ENCODE results near the gene RHEX.
A peak's percentile ranks its signal among the peaks of the same experiment; 100 is the strongest.

RHEX gene

DNA sequence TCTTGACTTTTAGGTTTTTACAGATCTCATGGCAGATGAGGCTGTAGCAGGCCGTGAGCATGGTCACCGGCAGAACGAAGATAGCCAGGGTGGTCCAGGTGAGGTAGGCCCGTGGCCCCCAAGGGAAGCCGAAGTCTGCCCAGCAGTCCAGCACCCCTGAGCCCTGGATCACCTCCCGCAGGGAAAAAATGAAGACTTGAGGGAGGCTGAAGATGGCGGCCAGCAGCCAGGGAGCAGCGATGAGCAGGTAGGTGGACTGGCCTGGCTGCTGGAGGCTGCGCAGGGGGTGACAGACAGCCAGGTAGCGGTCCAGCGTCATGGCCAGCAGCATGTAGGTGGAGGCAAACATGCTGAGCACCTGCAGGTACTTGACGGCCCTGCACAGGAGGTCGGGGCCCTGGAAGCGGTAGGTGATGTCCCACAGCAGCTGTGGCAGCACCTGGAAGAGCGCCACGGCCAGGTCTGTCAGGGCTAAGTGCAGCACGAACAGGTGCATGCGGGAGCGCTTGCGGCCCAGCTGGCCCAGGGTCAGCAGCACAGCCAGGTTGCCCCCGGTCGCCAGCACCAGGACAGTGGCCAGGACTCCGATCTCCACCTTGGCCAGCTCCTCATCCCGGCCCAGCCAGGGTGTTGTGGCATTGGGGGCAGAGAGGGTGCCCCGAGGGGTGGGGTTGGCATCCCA lies 63.4 kb downstream of the RHEX start:
- no peak for DNase-seq (ENCODE audit: low read depth in 2 of 2)

GRCh38 chr1:206116873-206117150 lies 63.8 kb downstream of the RHEX start:
- no peak for DNase-seq (ENCODE audit: low read depth in 2 of 2)

DNA sequence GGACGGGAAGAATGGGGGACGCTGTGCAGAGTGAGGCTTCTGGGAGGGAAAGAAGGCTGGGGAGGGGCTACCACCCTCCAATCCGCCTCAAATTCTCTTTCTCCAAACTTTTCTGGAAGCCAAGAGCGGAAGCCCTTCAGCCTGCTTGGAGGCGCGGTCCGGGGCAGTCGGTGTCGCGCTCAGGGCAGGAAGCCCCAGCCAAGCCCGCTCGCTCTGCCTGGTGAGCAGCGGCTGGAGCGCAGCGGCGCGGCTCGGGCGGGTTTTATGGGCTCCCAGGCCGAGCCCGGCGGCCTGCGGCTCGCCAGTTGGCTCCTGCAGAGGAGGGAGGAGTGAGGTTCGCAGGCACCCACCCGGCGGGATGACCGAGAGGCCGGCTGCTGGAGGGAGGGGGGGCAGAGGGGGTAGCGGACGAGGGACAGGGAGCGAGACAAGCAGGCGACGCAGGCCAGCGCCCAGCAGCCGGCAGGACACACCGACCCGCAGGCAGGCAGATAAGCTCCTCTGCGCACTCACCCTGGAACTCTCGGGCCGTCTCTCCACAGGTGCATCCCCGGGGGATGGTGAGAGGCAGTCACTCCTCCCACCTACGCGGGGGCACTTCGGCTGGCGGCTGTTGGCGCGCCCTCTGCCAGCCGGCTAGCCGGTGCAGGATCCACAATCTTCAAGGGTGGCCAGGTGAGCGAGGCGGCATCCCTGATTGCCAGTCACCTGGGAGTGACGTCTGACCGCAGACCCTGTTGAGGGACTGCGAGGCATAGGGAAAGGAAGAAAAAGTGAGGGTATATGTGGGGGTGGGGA lies 64.4 kb downstream of the RHEX start, which contains the start of gene AVPR1B:
TSS of gene AVPR1B (minus strand) at position 238 of the 798 bp plus-strand sequence. CDS start 498 bp downstream, outside the sequence.
- DNase-seq (ENCODE audit: low read depth in 2 of 2), result peak; percentile 16 to 19

- no peak for DNase-seq (ENCODE audit: low read depth in 2 of 2)
These were observed 67.4 kb downstream of the RHEX start for GRCh38 chr1:206120406-206120805.

GRCh38 chr1:206121269-206121668 lies 68.3 kb downstream of the RHEX start:
- no peak for DNase-seq (ENCODE audit: low read depth in 2 of 2)

DNA sequence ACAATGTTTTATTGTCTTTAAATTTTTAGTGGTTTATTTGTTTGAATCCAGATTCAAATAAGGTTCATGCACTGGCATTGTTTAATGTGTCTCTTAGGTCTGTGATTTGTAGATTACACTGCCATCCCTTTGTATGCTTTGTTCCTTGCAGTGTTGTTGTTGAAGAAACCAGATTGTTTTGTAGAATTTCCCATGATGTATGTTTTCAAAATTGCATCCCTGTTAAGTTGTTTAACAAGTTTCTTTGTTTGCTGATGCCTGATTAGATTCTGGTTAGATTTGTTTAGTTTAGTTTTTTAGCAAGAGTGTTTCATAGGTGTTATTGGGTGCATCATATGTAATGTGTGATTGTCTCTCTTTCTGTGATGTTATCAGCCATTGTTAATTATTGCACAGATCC lies 69.7 kb downstream of the RHEX start:
- DNase-seq (ENCODE audit: low read depth in 2 of 2), result no peak

DNA sequence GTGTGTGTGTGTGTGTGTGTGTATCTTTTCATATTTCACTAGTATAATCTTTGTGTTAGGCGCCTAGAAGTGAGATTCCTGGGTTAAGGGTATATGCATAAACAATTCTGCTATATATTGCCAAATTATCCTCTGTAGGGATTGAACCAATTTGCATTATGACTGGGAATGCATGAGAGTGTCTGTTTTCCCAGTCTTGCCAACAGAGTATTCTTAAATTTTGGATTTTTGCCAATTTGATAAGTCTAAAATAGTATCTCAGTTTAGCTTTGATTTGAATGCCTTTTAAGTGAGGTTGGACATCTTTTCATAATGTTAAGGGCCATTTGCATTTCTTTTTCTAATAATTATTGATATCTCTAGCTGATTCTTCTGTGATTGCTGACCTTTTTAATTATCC lies 72.4 kb downstream of the RHEX start:
- no peak for DNase-seq (ENCODE audit: low read depth in 2 of 2)

DNA sequence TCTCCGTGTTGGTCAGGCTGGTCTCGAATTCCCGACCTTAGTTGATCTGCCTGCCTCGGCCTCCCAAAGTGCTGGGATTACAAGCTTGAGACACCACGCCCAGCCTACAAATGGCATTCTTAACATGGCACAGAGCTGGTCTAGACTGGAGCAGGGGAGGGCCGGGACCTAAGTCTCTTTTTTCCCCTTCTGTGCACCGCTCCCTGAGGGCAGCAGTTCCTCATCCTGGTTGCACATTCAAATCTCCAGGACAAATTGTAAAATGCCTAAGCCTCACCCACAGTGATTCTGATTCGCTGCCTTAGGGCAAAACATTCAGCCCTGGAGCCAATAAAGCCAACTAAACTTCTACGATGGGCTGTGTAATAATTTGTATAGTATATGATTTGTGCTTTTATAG lies 74.4 kb downstream of the RHEX start:
- DNase-seq (ENCODE audit: low read depth in 2 of 2), result no peak

DNA sequence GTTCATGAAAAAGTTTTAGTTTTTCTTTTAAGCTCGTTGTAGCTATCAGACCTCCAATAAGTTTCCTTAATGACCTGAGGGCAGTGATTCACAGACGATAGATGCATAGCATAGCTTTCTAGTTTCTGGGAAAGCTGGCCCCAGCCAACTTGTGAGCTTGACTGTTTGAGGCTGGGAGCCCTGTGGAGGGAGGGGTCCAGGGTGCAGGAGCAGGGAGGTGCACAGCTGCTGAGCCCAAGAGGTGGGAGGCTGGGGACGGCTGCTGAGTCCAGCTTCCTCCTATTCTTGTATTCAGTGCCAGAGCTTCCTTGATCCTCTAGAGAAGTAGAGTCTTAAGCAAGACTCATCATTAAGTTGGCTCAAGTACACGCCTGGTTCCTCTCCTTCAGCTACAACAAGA lies 75.2 kb downstream of the RHEX start:
- no peak for DNase-seq (ENCODE audit: low read depth in 2 of 2)

DNA sequence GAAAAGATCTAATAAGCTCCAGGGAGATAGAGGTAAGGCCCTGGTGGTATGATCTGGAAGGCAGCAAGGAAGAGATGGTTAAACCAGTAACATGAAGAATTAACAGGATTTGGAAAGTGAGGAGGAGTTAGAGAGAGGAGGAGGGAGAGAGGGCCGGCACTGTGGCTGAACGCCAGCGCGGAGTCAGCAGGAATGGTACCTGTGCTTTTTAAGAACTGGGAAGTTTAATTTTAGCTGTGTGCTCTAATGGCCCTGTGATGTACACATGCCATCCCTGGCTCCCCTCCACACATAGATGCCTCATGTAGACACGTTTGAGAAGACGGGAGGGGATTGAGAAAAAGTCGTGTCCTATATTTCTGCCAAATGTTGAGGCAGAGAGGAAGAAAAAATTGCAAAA lies 78.1 kb downstream of the RHEX start:
- no peak for DNase-seq (ENCODE audit: low read depth in 2 of 2)

- DNase-seq (ENCODE audit: low read depth in 2 of 2), result no peak
These were observed 80.9 kb downstream of the RHEX start for GRCh38 chr1:206133751-206134415.

GRCh38 chr1:206135248-206135647 lies 82.3 kb downstream of the RHEX start:
- DNase-seq (ENCODE audit: low read depth in 2 of 2), result no peak

GRCh38 chr1:206136241-206136640 lies 83.3 kb downstream of the RHEX start:
- DNase-seq (ENCODE audit: low read depth in 2 of 2), result no peak

- no peak for DNase-seq (ENCODE audit: low read depth in 2 of 2)
These were observed 89.0 kb downstream of the RHEX start for GRCh38 chr1:206142011-206142410.

DNA sequence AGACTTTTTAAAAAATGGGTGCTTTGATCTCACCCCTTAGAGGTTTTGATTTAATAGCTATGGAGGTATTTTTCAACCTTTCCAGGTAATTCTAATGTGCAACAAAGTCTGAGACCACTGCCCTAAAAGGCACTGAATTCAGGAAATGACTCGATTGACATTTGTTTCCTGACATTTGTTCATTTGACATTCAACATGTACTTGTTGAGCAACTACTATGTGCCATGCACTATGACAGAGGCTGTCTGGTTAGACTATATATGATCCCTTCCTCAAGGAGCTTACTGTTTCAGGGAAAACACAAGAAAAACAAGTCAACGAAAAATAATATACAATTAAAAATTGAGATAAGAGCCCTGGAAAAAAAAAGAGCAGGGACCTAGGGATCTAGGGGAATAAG lies 89.8 kb downstream of the RHEX start:
- DNase-seq (ENCODE audit: low read depth in 2 of 2), result no peak

GRCh38 chr1:206143537-206144172 lies 90.7 kb downstream of the RHEX start:
- DNase-seq (ENCODE audit: low read depth in 2 of 2), result no peak

GRCh38 chr1:206144605-206145004 lies 91.6 kb downstream of the RHEX start:
- DNase-seq (ENCODE audit: low read depth in 2 of 2), result no peak

GRCh38 chr1:206145771-206146290 lies 92.9 kb downstream of the RHEX start:
- no peak for DNase-seq (ENCODE audit: low read depth in 2 of 2)

All from stimulated activated CD4-positive, alpha-beta T cell treated with anti-CD3 and anti-CD28 coated beads, Interleukin-4, amount 100 ng/mL, for 48 hours (primary cell).